Liver (tissue), 3 donors: Measurements from ENCODE around the gene RYR3.

Experiments used
- ATF3 ChIP-seq: IDR thresholded peaks from 2 replicates; pipeline ENCODE4 v1.6.1; 2016; ENCODE audit warnings: antibody characterized with exemption
- CTCF ChIP-seq: fragments of 150-350 bp; IDR thresholded peaks from 2 replicates; pipeline ENCODE4 v1.5.1; 2017; ENCODE audit warnings: improper control_type of control experiment, low read depth, low read length; ENCODE audit not compliant: missing input control
- EGR1 ChIP-seq, 2 donors: IDR thresholded peaks; 2 replicates each; pipeline ENCODE4 v1.6.1; 2016 to 2018; ENCODE audit warnings: antibody characterized with exemption in 2 of 2, low read depth in 2 of 2
- FOXA1 ChIP-seq: IDR thresholded peaks from 2 replicates; pipeline ENCODE4 v1.6.1; 2016; ENCODE audit warnings: antibody characterized with exemption
- FOXA2 ChIP-seq: IDR thresholded peaks from 2 replicates; pipeline ENCODE4 v1.6.1; 2016; ENCODE audit warnings: antibody characterized with exemption
- GABPA ChIP-seq, 2 donors: IDR thresholded peaks in 1 of 2; conservative IDR thresholded peaks in 1 of 2; 2 replicates each; pipeline ENCODE4 v1.6.1; 2016; ENCODE audit warnings: antibody characterized with exemption in 2 of 2, mild to moderate bottlenecking in 1 of 2, moderate library complexity in 1 of 2
- RAD21 ChIP-seq, 2 donors: IDR thresholded peaks; 2 replicates each; pipeline ENCODE4 v1.6.1; 2016; ENCODE audit warnings: antibody characterized with exemption in 2 of 2, mild to moderate bottlenecking in 2 of 2
- REST ChIP-seq: IDR thresholded peaks from 2 replicates; pipeline ENCODE4 v1.6.1; 2016; ENCODE audit warnings: antibody characterized with exemption, mild to moderate bottlenecking
- RXRA ChIP-seq, 2 donors: IDR thresholded peaks; 2 replicates each; pipeline ENCODE4 v1.6.1; 2017 to 2018; ENCODE audit warnings: antibody characterized with exemption in 2 of 2, mild to moderate bottlenecking in 1 of 2
- SP1 ChIP-seq: IDR thresholded peaks from 2 replicates; pipeline ENCODE4 v1.6.1; 2018; ENCODE audit warnings: antibody characterized with exemption, mild to moderate bottlenecking
- TAF1 ChIP-seq: conservative IDR thresholded peaks from 2 replicates; pipeline ENCODE4 v1.6.1; 2016; ENCODE audit warnings: antibody characterized with exemption, mild to moderate bottlenecking
- YY1 ChIP-seq: IDR thresholded peaks from 2 replicates; pipeline ENCODE4 v1.6.1; 2016; ENCODE audit warnings: antibody characterized with exemption, mild to moderate bottlenecking
- TF ChIP-seq, protein P1 (sequence below): IDR thresholded peaks from 2 replicates; pipeline ENCODE4 v1.6.1; 2016; ENCODE audit warnings: antibody characterized with exemption
- TF ChIP-seq, protein P2 (sequence below): IDR thresholded peaks from 2 replicates; pipeline ENCODE4 v1.6.1; 2016; ENCODE audit warnings: antibody characterized with exemption
- donor health status: healthy.
- donor health status: healthy.

DNA sequence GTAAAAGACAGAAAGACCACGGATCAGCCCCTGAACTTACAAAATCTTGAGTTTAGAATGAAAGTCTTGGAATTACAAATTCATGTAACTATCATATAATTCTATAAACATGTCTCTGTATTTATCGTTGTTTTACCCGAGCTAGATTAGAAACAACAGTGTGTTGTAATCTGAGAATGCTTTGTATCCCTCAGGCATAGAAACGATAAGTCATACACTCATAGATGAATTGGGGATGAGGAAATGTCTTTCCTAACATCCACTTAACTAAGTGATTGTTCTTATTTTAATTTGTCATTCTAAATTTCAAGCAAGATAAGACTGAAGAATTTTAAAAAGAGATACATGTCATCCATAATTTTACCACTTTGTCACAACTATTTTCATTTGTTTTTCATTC lies 165.3 kb downstream of the RYR3 start:
- TF ChIP-seq, protein P1, sequence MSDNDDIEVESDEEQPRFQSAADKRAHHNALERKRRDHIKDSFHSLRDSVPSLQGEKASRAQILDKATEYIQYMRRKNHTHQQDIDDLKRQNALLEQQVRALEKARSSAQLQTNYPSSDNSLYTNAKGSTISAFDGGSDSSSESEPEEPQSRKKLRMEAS: no peak
- TF ChIP-seq RAD21 (IDR thresholded peaks at IDR 0.05) (no peak), CTCF (no peak), TAF1 (no peak), RXRA (IDR thresholded peaks at IDR 0.05) (no peak), ATF3 (no peak), REST (no peak), SP1 (no peak), GABPA (IDR thresholded peaks at IDR 0.05 in 1 of 2, conservative IDR thresholded peaks at IDR 0.05 in 1 of 2) (no peak), EGR1 (IDR thresholded peaks at IDR 0.05; ENCODE audit: low read depth in 2 of 2) (no peak), FOXA1 (no peak), YY1 (no peak), FOXA2 (no peak)
- TF ChIP-seq, protein P2, sequence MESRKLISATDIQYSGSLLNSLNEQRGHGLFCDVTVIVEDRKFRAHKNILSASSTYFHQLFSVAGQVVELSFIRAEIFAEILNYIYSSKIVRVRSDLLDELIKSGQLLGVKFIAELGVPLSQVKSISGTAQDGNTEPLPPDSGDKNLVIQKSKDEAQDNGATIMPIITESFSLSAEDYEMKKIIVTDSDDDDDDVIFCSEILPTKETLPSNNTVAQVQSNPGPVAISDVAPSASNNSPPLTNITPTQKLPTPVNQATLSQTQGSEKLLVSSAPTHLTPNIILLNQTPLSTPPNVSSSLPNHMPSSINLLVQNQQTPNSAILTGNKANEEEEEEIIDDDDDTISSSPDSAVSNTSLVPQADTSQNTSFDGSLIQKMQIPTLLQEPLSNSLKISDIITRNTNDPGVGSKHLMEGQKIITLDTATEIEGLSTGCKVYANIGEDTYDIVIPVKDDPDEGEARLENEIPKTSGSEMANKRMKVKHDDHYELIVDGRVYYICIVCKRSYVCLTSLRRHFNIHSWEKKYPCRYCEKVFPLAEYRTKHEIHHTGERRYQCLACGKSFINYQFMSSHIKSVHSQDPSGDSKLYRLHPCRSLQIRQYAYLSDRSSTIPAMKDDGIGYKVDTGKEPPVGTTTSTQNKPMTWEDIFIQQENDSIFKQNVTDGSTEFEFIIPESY: no peak
